Esophagus squamous epithelium (tissue), 4 donors: ENCODE data around the gene KMT5B.

Experiments used
- CTCF ChIP-seq, 6 experiments: fragments of 450-650 bp in 4 of 6; fragments of 200-600 bp in 2 of 6; sonication (generic) in 2 of 6; IDR thresholded peaks; one replicate each; pipeline ENCODE4 v1.5.1; 2016 to 2019; ENCODE audit warnings: antibody characterized with exemption in 6 of 6, mild to moderate bottlenecking in 4 of 6, moderate library complexity in 4 of 6
- POLR2A ChIP-seq, 4 donors: fragments of 450-650 bp; IDR thresholded peaks; one replicate each; pipeline ENCODE4 v1.6.1; 2017; ENCODE audit warnings: antibody characterized with exemption in 4 of 4, mild to moderate bottlenecking in 4 of 4, moderate library complexity in 3 of 4

GRCh38 chr11:68200639-68201038, 12.5 kb downstream of the KMT5B start:
- TF ChIP-seq CTCF (IDR thresholded peaks at IDR 0.05) (no peak), POLR2A (IDR thresholded peaks at IDR 0.05) (no peak)
